WI38 (cell line): ENCODE data around the gene ZDHHC11.
"Not testable (repeated sequence)": the region's sequence is repeated elsewhere in the genome, so short reads cannot be mapped to it uniquely, and the experiment has no call there.

ENCODE experiments used
- H3K4me3 ChIP-seq: 2 replicates; pipeline ENCODE4 v1.5.1; 2011; ENCODE audit warnings: low read depth, mild to moderate bottlenecking, control low read depth, low read length
- TF ChIP-seq, protein P1 (sequence below): IDR thresholded peaks from 2 replicates; pipeline ENCODE4 v1.5.1; 2012; ENCODE audit warnings: low read depth, mild to moderate bottlenecking, control low read depth, low read length

Gene ZDHHC11

GRCh38 chr5:773517-774264 is 77.1 kb downstream of the ZDHHC11 start:
- TF ChIP-seq, protein P1, sequence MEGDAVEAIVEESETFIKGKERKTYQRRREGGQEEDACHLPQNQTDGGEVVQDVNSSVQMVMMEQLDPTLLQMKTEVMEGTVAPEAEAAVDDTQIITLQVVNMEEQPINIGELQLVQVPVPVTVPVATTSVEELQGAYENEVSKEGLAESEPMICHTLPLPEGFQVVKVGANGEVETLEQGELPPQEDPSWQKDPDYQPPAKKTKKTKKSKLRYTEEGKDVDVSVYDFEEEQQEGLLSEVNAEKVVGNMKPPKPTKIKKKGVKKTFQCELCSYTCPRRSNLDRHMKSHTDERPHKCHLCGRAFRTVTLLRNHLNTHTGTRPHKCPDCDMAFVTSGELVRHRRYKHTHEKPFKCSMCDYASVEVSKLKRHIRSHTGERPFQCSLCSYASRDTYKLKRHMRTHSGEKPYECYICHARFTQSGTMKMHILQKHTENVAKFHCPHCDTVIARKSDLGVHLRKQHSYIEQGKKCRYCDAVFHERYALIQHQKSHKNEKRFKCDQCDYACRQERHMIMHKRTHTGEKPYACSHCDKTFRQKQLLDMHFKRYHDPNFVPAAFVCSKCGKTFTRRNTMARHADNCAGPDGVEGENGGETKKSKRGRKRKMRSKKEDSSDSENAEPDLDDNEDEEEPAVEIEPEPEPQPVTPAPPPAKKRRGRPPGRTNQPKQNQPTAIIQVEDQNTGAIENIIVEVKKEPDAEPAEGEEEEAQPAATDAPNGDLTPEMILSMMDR, result no peak
- H3K4me3 ChIP-seq, result no peak overlapping the region

DNA sequence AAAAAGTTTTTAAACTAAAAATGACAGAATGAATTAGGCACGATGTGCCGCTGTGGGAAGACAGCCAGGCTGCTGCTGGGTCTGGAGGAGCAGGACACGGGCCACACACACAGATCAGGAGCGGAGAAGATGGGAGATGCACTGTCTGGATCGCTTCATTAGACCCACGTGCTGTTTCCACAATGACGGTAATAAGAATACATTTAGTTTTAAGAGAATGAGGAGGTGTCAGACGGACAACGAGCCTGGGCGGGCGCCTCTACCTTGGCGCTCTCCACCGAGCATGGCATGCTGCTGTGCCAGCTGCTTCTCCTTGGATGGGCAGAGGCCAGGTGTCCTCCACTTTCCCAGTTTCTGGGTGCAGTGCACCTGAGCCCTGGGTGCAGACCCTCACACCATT is 77.9 kb downstream of the ZDHHC11 start:
- not testable (repeated sequence) for H3K4me3 ChIP-seq

- H3K4me3 ChIP-seq, result not testable (repeated sequence)
Observed at GRCh38 chr5:772547-772890, 78.3 kb downstream of the ZDHHC11 start.

- H3K4me3 ChIP-seq, result not testable (repeated sequence)
Observed at GRCh38 chr5:771841-772546, 78.8 kb downstream of the ZDHHC11 start.

DNA sequence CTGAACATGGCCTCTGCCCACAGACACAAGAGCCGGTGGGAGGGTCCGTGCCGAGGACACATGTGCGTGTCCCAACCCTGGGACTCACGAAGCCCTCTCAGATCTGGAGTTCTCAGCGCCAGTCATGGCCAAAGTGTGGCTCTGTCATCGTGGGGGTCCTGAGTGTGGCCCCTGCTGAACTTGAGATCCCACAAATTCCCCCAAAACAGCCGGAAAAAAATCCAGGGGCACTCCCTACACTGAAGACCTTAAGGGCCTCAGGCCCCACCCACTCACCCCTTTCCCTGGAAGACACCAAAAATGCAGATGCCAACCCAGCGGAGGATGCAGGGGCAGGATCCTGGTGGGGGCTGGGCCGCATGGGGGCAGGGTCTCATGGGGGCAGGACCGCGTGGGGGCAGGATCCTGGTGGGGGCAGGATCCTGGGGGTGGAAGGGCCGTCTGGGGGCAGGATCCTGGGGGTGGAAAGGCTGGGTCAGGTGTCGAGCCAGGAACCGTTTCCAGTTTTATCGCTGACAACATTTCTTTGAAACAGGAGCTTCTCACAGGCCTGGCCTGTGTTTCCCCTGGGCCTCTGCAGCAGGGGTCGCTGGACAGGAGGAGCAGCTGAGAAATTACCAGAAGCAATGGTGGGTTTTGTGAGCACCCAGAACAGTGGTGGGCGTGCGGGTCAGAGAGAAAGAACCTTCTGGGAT is 79.6 kb downstream of the ZDHHC11 start:
- H3K4me3 ChIP-seq, result not testable (repeated sequence)

- H3K4me3 ChIP-seq, result not testable (repeated sequence)
Observed at GRCh38 chr5:770585-770984, 80.2 kb downstream of the ZDHHC11 start.

- H3K4me3 ChIP-seq, result not testable (repeated sequence)
Observed at GRCh38 chr5:769485-770145, 81.2 kb downstream of the ZDHHC11 start.

GRCh38 chr5:766666-767431 is 83.9 kb downstream of the ZDHHC11 start:
- TF ChIP-seq, protein P1, result no peak
- no peak overlapping the region for H3K4me3 ChIP-seq

DNA sequence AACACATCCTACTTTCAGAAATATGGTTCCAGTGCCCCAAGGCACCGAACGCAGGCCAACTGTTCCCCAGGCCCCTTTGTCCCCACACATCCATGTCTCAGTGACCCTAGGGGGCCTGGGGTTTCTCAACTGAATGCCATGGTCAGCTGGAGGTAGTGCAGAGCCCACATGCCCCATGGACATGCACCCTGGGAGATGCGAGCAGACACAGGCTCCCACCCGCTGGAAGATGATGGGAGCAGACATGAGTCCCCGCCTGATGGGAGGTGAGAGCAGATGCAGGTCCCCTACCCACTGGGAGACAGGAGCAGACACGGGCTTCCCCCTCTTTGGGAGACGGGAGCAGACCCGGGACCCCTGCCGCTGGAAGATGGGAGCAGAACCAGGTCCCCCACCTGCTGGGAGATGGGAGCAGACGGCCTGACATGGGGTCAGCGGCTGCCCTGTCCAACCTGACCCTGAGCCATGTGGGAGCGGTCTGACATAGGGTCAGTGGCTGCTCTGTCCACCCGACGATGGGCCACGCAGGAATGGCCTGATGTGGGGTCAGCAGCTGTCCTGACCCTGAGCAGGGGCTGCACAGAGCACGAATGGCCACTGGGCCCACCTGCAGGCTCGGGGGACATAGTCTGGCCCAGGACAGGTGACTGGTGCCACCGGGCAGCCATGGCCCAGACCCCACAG is 84.7 kb downstream of the ZDHHC11 start:
- TF ChIP-seq, protein P1, result no peak
- H3K4me3 ChIP-seq, result no peak overlapping the region
